ENCODE data around the gene RNF13. TPM values are rescaled to one million over a fixed set of nuclear protein-coding genes. Genes with fewer than 3 reads are reported as not detected.

RNF13 gene
- total RNA-seq, 2 donors from 2014 or later: 48.8 to 56.0 TPM

GRCh38 chr3:149777414-149778214 lies 35.4 kb upstream of the RNF13 start:
- H3K9me3 ChIP-seq: no peaks in the 10 kb centered on the region
- no peak overlapping the region for H3K27ac ChIP-seq
- DNase-seq (ENCODE audit: low spot score): no peak
- TF ChIP-seq CTCF (IDR thresholded peaks at IDR 0.05): no peak
- H3K4me3 ChIP-seq: no peak overlapping the region
- H3K36me3 ChIP-seq: no peaks in the 10 kb centered on the region
- H3K27me3 ChIP-seq: no peaks in the 10 kb centered on the region
- H3K4me1 ChIP-seq: no peaks in the 10 kb centered on the region

GRCh38 chr3:149781211-149781610 lies 31.8 kb upstream of the RNF13 start:
- TF ChIP-seq CTCF (IDR thresholded peaks at IDR 0.05): no peak
- H3K27ac ChIP-seq: peak overlapping the region in 1 of 2 donors; percentile 25
- H3K36me3 ChIP-seq: no peaks in the 10 kb centered on the region
- H3K4me1 ChIP-seq: no peaks in the 10 kb centered on the region
- no peak overlapping the region for H3K4me3 ChIP-seq
- DNase-seq (ENCODE audit: low spot score): no peak
- H3K9me3 ChIP-seq: no peaks in the 10 kb centered on the region
- H3K27me3 ChIP-seq: no peaks in the 10 kb centered on the region

- no peaks in the 10 kb centered on the region for H3K36me3 ChIP-seq
- no peak overlapping the region for H3K27ac ChIP-seq
- no peaks in the 10 kb centered on the region for H3K4me1 ChIP-seq
- TF ChIP-seq CTCF (IDR thresholded peaks at IDR 0.05): no peak
- no peak for DNase-seq (ENCODE audit: low spot score)
- no peaks in the 10 kb centered on the region for H3K27me3 ChIP-seq
- H3K4me3 ChIP-seq: no peak overlapping the region
- H3K9me3 ChIP-seq: no peaks in the 10 kb centered on the region
These were observed 31.3 kb upstream of the RNF13 start for GRCh38 chr3:149781741-149782140.

GRCh38 chr3:149783576-149783975 lies 29.4 kb upstream of the RNF13 start:
- TF ChIP-seq CTCF (IDR thresholded peaks at IDR 0.05): no peak
- Histone ChIP-seq H3K27me3 (no peaks in the 10 kb centered on the region), H3K4me3 (no peak overlapping the region), H3K9me3 (no peaks in the 10 kb centered on the region), H3K36me3 (no peaks in the 10 kb centered on the region), H3K27ac (no peak overlapping the region), H3K4me1 (no peaks in the 10 kb centered on the region)
- DNase-seq (ENCODE audit: low spot score): no peak

- DNase-seq (ENCODE audit: low spot score): no peak
- no peaks in the 10 kb centered on the region for H3K4me1 ChIP-seq
- no peaks in the 10 kb centered on the region for H3K9me3 ChIP-seq
- no peak overlapping the region for H3K4me3 ChIP-seq
- H3K27ac ChIP-seq: no peak overlapping the region
- H3K36me3 ChIP-seq: no peaks in the 10 kb centered on the region
- H3K27me3 ChIP-seq: no peaks in the 10 kb centered on the region
- no peak for TF ChIP-seq CTCF (IDR thresholded peaks at IDR 0.05)
These were observed 28.8 kb upstream of the RNF13 start for GRCh38 chr3:149784064-149784704.

Measured in right atrium auricular region (tissue), 2 donors.